Prostate gland (tissue), 2 donors: Measurements from ENCODE around the gene MAF. TPM values are rescaled to one million over a fixed set of nuclear protein-coding genes. Genes with fewer than 3 reads are reported as not detected.

Experiments used
- DNase-seq: peaks from one replicate; pipeline ENCODE4 v3.0.0-alpha.2; 2019; ENCODE audit warnings: low spot score
- H3K27ac ChIP-seq, 2 donors: fragments of 200-600 bp; sonication (generic); 2 replicates each; pipeline ENCODE4 v1.5.1; 2017 to 2019
- H3K27me3 ChIP-seq: fragments of 200-600 bp; sonication (generic); replicated peaks from 2 replicates; pipeline ENCODE4 v1.5.1; 2019; ENCODE audit not compliant: insufficient read depth
- H3K36me3 ChIP-seq, 2 donors: fragments of 200-600 bp; sonication (generic); 1 replicate in 1 of 2; 2 replicates in 1 of 2; pipeline versions ENCODE4 v1.5.1 to v1.8.1; 2017 to 2019
- H3K4me1 ChIP-seq: fragments of 200-600 bp; sonication (generic); replicated peaks from 2 replicates; pipeline ENCODE4 v1.5.1; 2019
- H3K4me3 ChIP-seq, 2 donors: fragments of 200-600 bp; sonication (generic); 2 replicates each; pipeline ENCODE4 v1.5.1; 2017 to 2019
- H3K9me3 ChIP-seq: fragments of 200-600 bp; sonication (generic); 2 replicates; pipeline ENCODE4 v1.5.1; 2017
- POLR2A ChIP-seq: fragments of 450-650 bp; IDR thresholded peaks from one replicate; pipeline ENCODE4 v1.6.1; 2016; ENCODE audit warnings: antibody characterized with exemption, mild to moderate bottlenecking
- POLR2AphosphoS5 ChIP-seq: sonication (generic); formaldehyde crosslinking; IDR thresholded peaks from one replicate; pipeline ENCODE4 v1.6.1; 2017; ENCODE audit warnings: antibody characterized with exemption
- WGBS: methylation state at CpG from one replicate; pipeline ENCODE4 v1.1.5; 2018; 5-methylcytosine and 5-hydroxymethylcytosine counted together
- intact Hi-C: fragments of 100-400 bp; cut with DNase I; formaldehyde crosslinking; loops from one replicate; pipeline ENCODE4 v1.14.2; 2022
- total RNA-seq, 2 donors: library from RNA; depleted of rRNA; stranded (reverse); fragments of >200 nt; gene quantifications; one replicate each; pipeline ENCODE4 v1.1.0, GENCODE V29; 2016
- TF ChIP-seq, protein P1 (sequence below), 4 experiments: fragments of 200-600 bp in 2 of 4; fragments of 450-650 bp in 2 of 4; sonication (generic) in 2 of 4; IDR thresholded peaks; 1 replicate in 3 of 4; 2 replicates in 1 of 4; pipeline ENCODE4 v1.5.1; 2016 to 2019; ENCODE audit warnings: antibody characterized with exemption in 4 of 4, mild to moderate bottlenecking in 2 of 4, moderate library complexity in 2 of 4

Gene MAF
- total RNA-seq, 2 donors from 2014 or later = 91.4 to 131 TPM

DNA sequence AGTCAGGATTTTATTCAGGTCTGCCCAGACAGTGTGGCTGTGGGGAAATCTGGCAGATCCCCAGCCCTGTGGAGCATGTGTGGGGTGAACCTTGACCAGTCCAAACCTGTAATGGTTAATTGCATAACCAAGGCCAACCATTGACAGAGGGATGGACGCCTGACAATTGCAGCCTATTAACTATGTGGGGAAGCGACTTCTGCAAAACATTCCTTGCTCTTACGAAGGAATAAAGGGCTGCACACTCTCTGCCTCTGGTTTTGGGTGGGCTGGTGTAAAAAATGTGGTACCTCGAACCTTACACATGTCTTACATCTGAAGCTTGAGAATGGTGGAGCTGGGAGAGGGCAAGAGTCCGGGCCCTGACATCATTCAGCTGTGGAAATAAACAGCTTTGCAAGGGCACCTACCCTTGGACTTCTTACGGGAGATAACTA is 35.8 kb downstream of the MAF start:
- no peak overlapping the region for H3K4me3 ChIP-seq
- intact Hi-C loops = no loop called here
- 87% methylated on average over 6 of the region's 6 CpGs for WGBS
- TF ChIP-seq POLR2A (no peak), POLR2AphosphoS5 (no peak)
- TF ChIP-seq, protein P1, sequence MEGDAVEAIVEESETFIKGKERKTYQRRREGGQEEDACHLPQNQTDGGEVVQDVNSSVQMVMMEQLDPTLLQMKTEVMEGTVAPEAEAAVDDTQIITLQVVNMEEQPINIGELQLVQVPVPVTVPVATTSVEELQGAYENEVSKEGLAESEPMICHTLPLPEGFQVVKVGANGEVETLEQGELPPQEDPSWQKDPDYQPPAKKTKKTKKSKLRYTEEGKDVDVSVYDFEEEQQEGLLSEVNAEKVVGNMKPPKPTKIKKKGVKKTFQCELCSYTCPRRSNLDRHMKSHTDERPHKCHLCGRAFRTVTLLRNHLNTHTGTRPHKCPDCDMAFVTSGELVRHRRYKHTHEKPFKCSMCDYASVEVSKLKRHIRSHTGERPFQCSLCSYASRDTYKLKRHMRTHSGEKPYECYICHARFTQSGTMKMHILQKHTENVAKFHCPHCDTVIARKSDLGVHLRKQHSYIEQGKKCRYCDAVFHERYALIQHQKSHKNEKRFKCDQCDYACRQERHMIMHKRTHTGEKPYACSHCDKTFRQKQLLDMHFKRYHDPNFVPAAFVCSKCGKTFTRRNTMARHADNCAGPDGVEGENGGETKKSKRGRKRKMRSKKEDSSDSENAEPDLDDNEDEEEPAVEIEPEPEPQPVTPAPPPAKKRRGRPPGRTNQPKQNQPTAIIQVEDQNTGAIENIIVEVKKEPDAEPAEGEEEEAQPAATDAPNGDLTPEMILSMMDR (IDR thresholded peaks at IDR 0.05) = no peak
- no peaks in the 10 kb centered on the region for H3K27me3 ChIP-seq
- no peaks in the 10 kb centered on the region for H3K36me3 ChIP-seq
- H3K9me3 ChIP-seq = no peaks in the 10 kb centered on the region
- H3K27ac ChIP-seq = no peak overlapping the region
- DNase-seq = no peak
- no peaks in the 10 kb centered on the region for H3K4me1 ChIP-seq

DNA sequence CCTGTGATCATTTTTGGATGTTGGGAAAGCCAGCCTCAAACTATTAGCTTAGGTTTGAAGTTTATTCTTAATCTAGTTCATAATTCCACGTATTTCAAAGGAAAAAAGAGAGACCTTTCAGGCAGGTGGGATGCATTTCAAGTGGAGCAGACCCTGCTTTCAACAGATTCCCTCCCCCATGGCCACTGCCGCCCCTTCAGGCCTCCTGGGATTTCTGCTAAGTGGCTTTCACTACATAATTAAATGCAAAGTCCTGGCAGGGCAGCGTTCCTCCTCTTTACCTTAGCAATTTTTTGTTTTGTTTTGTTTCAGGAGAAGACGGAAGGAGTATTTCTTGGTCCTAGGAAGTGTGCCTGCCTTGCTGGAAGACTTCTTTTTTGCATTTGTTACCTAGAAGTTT is 36.6 kb downstream of the MAF start:
- TF ChIP-seq, protein P1 (IDR thresholded peaks at IDR 0.05) = no peak
- TF ChIP-seq POLR2A (no peak), POLR2AphosphoS5 (no peak)
- no peak overlapping the region for H3K4me3 ChIP-seq
- H3K27me3 ChIP-seq = no peaks in the 10 kb centered on the region
- no peak overlapping the region for H3K27ac ChIP-seq
- H3K4me1 ChIP-seq = no peaks in the 10 kb centered on the region
- no peaks in the 10 kb centered on the region for H3K36me3 ChIP-seq
- intact Hi-C loops = no loop called here
- DNase-seq = no peak
- 75% methylated on average over 4 of the region's 4 CpGs for WGBS
- H3K9me3 ChIP-seq = no peaks in the 10 kb centered on the region

DNA sequence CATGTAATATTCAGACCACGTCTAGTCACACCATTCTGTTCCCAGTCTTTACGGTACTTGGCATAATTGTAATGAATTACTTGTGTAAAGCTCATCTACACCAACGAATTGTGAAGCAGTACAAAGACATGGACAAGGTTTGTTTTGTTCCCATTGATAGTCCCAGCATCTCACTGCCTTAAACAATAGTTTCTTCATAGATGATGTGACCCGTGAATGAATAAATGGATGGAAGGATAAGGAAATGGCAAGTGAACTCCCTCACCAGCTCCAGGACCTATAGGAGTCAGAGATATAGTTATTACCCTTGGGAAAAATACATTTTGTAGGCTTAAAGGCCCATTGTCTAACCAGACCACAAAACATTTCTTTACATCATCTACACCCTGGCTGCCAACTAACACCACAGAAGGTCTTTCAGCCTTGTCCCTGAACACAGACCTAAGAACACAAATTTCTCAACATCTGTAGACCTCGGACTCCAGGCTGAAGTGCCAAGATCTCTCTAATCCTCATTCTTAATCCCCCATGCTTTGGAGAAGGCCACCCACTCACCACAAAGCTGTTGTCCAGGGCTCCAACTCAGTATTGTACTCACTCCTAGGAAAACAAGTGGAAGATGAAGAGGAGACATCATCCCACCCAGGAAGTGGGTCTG is 38.2 kb downstream of the MAF start:
- no peak overlapping the region for H3K27ac ChIP-seq
- DNase-seq = no peak
- H3K4me1 ChIP-seq = no peaks in the 10 kb centered on the region
- intact Hi-C loops = no loop called here
- no peaks in the 10 kb centered on the region for H3K9me3 ChIP-seq
- no peaks in the 10 kb centered on the region for H3K36me3 ChIP-seq
- TF ChIP-seq POLR2A (no peak), POLR2AphosphoS5 (no peak)
- TF ChIP-seq, protein P1 (IDR thresholded peaks at IDR 0.05) = no peak
- no peaks in the 10 kb centered on the region for H3K27me3 ChIP-seq
- 92% methylated on average over 5 of the region's 5 CpGs for WGBS
- H3K4me3 ChIP-seq = no peak overlapping the region

DNA sequence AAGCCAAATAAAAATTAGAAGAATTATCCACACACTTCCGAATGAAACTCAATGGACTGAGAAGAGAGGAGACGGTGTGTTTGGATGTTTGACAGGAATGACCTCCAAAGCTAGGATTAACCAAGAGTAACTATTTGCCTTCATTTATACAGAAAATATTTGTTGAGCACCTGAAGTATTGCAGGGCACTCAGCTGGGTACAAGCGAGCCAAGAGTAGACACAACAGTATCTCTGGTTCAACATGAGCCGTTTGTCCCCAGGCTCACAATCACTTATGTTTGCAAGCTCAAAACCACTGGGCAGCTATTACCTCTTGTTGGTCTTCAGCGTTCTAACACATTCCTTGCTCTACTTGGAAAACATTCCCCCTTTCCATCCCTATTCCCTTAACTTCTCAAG is 38.8 kb downstream of the MAF start:
- Histone ChIP-seq H3K27ac (no peak overlapping the region), H3K36me3 (no peaks in the 10 kb centered on the region), H3K9me3 (no peaks in the 10 kb centered on the region), H3K4me3 (no peak overlapping the region), H3K4me1 (no peaks in the 10 kb centered on the region), H3K27me3 (no peaks in the 10 kb centered on the region)
- 93% methylated on average over 5 of the region's 5 CpGs for WGBS
- DNase-seq = no peak
- intact Hi-C loops = no loop called here
- TF ChIP-seq POLR2AphosphoS5 = no peak
- TF ChIP-seq, protein P1 (IDR thresholded peaks at IDR 0.05) = no peak
- TF ChIP-seq POLR2A = no peak

DNA sequence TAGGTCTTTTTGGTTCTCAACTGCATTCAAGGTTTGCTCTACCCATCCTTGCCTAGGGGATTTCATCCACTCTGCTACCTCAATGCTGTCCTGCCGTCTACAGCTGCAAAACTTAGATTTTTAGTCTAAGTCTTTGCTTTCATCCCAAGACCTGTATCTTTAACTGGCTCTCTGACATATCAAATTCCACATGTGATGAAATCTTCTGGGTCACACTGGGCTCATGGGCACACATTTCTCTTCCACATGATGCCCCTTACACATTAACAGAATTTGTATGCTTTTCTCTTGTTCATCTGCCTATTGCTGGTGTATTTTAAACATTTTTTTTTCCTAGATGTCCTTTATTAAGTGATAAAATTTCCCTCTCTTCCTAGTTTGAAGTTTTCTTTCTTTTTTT is 39.6 kb downstream of the MAF start:
- DNase-seq = no peak
- H3K4me1 ChIP-seq = no peaks in the 10 kb centered on the region
- WGBS = 94% methylated on average over 1 of the region's 1 CpG
- H3K36me3 ChIP-seq = no peaks in the 10 kb centered on the region
- no peaks in the 10 kb centered on the region for H3K27me3 ChIP-seq
- TF ChIP-seq, protein P1 (IDR thresholded peaks at IDR 0.05) = no peak
- intact Hi-C loops = no loop called here
- no peak overlapping the region for H3K27ac ChIP-seq
- no peak overlapping the region for H3K4me3 ChIP-seq
- H3K9me3 ChIP-seq = no peaks in the 10 kb centered on the region
